ENCODE data around the gene IPMK.

Gene IPMK

GRCh38 chr10:58180666-58181065, 87.0 kb downstream of the IPMK start:
- DNase-seq (ENCODE audit: extremely low spot score), result no peak
- ChIA-PET POLR2A (no interaction called here), CTCF (interaction anchor here (1.0 to 6.1 kb wide), 4 partner anchors 9 to 131 kb away, joined by 3 to 149 read pairs (median 26); no protein-coding TSS in a partner anchor)
- TF ChIP-seq, protein P1, sequence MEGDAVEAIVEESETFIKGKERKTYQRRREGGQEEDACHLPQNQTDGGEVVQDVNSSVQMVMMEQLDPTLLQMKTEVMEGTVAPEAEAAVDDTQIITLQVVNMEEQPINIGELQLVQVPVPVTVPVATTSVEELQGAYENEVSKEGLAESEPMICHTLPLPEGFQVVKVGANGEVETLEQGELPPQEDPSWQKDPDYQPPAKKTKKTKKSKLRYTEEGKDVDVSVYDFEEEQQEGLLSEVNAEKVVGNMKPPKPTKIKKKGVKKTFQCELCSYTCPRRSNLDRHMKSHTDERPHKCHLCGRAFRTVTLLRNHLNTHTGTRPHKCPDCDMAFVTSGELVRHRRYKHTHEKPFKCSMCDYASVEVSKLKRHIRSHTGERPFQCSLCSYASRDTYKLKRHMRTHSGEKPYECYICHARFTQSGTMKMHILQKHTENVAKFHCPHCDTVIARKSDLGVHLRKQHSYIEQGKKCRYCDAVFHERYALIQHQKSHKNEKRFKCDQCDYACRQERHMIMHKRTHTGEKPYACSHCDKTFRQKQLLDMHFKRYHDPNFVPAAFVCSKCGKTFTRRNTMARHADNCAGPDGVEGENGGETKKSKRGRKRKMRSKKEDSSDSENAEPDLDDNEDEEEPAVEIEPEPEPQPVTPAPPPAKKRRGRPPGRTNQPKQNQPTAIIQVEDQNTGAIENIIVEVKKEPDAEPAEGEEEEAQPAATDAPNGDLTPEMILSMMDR (IDR thresholded peaks at IDR 0.05; ENCODE audit: control extremely low read depth, extremely low read depth, low read depth, missing control alignments), result no peak

DNA sequence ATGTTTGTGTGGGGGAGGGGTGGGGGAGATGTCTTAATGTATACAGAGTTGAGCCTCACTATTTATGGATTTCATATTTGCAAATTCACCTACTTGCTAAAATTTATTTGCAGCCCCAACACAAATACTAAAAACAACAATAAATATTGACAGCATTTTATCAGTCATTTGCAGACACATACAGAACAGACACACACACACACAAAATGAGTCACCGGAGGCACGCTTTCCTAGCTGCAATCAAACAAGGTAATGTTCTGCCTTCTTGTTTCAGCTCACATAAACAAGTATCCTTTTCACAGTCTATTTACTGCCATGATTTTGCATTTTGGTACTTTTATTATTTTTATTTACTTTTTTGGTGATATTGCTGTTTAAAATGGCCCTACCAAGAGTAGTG, 88.5 kb downstream of the IPMK start:
- CTCF ChIA-PET, result interaction anchor here (1.2 to 6.1 kb wide), 7 partner anchors 10 to 148 kb away, joined by 4 to 149 read pairs (median 16); no protein-coding TSS in a partner anchor
- TF ChIP-seq, protein P1 (IDR thresholded peaks at IDR 0.05; ENCODE audit: control extremely low read depth, extremely low read depth, low read depth, missing control alignments), result no peak
- POLR2A ChIA-PET, result no interaction called here
- DNase-seq (ENCODE audit: extremely low spot score), result no peak

DNA sequence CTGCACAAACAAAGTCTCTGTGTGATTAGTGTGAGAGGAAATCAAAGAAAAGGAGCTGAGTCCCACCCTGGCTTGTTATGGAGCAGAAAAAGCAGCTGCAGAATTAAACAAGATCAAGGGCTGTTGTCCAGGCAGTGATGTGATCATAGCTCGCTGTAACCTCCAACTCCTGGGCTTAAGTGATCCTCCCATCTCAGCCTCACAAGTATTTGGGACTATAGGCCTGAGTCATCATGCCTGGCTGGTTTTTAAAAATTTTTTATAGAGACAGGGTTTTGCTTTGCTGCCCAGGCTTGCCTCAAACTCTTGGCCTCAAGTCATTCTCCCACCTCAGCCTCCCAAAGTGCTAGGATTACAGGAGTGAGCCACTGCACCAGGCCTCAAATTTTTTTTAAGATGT, 88.9 kb downstream of the IPMK start:
- CTCF ChIA-PET, result interaction anchor here (1.2 to 6.1 kb wide), 10 partner anchors 11 to 148 kb away, joined by 3 to 149 read pairs (median 6); no protein-coding TSS in a partner anchor
- DNase-seq (ENCODE audit: extremely low spot score), result no peak
- POLR2A ChIA-PET, result no interaction called here
- TF ChIP-seq, protein P1 (IDR thresholded peaks at IDR 0.05; ENCODE audit: control extremely low read depth, extremely low read depth, low read depth, missing control alignments), result no peak

DNA sequence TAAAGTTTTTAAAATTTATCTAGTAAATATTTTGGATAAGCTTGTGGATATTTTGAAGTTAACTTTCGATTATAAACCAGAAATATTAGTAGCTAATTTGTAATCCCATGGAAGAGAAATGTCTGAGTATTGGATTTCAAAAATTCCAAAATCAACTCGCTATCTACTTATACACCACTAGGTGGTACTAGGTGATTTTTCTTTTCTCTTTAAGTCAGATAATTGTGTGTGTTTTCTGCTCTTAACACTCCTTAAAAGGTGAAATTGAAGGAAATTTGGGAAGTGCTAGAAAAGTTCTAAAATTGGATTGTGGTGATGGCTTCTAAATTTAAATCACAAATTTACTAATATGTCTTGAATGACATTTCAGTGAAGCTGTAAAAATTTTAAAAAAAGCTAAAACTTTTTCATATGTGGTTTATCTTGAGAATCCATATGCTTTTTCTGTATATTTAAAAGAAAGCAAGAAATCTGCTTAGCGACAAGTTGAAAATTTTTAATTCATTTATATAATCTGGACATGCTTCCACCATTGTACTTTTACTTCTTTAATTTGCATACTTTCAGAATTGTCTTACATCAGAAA, 90.2 kb downstream of the IPMK start:
- ChIA-PET POLR2A (no interaction called here), CTCF (interaction anchor here (0.6 to 6.1 kb wide), 19 partner anchors 11 to 208 kb away, joined by 3 to 149 read pairs (median 4); partner anchors contain the start of genes CISD1, IPMK and TFAM)
- TF ChIP-seq, protein P1 (IDR thresholded peaks at IDR 0.05; ENCODE audit: control extremely low read depth, extremely low read depth, low read depth, missing control alignments), result peak; percentile 51
- DNase-seq (ENCODE audit: extremely low spot score), result peak; percentile 24

- TF ChIP-seq, protein P1 (IDR thresholded peaks at IDR 0.05; ENCODE audit: control extremely low read depth, extremely low read depth, low read depth, missing control alignments), result no peak
- ChIA-PET CTCF (interaction anchor here (1.0 to 6.1 kb wide), 8 partner anchors 13 to 209 kb away, joined by 4 to 149 read pairs (median 12); partner anchors contain the start of genes CISD1 and TFAM), POLR2A (no interaction called here)
- no peak for DNase-seq (ENCODE audit: extremely low spot score)
Observed at GRCh38 chr10:58175990-58176900, 91.4 kb downstream of the IPMK start.

DNA sequence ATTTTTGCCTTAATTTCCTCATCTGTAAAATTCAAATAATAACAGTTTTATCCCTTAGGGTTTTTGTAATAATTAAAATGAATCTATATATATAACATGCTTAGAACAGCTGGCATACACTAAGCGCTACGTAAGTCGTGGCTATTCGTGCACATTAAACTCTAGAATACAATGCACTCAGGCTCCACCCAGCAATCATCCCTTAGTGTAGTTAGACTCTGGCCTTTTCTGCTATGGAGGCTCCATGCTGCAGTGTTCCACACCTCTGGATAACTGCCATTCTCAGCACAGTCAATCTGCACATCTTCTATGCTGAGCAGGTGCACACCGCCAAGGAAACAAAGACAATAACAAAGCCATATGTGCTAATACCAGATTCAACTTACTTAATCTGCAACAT, 92.9 kb downstream of the IPMK start:
- ChIA-PET POLR2A (no interaction called here), CTCF (interaction anchor here (1.1 to 1.3 kb wide), 2 partner anchors 116 to 118 kb away, joined by 3 to 5 read pairs; no protein-coding TSS in a partner anchor)
- DNase-seq (ENCODE audit: extremely low spot score), result no peak
- TF ChIP-seq, protein P1 (IDR thresholded peaks at IDR 0.05; ENCODE audit: control extremely low read depth, extremely low read depth, low read depth, missing control alignments), result no peak
